Chondrocyte (in vitro differentiated cells): Measurements from ENCODE around the gene WDFY1. TPM values are rescaled to one million over a fixed set of nuclear protein-coding genes. Genes with fewer than 3 reads are reported as not detected.

ENCODE experiments used
- DNase-seq: peaks from one replicate; pipeline ENCODE4 v3.0.0; 2021; ENCODE audit warnings: mixed read lengths, low spot score
- H3K27ac Mint-ChIP-seq: one replicate; pipeline ENCODE4 v1.8.0; 2021; ENCODE audit warnings: mild to moderate bottlenecking, moderate library complexity, mixed read lengths; ENCODE audit not compliant: unreplicated experiment
- H3K27me3 Mint-ChIP-seq: 2 replicates; pipeline ENCODE4 v1.8.0; 2021; ENCODE audit warnings: low read depth, mixed read lengths
- H3K36me3 Mint-ChIP-seq: 2 replicates; pipeline ENCODE4 v1.8.0; 2021; ENCODE audit warnings: low read depth, mixed read lengths
- H3K4me1 Mint-ChIP-seq: 2 replicates; pipeline ENCODE4 v1.8.0; 2021; ENCODE audit warnings: low read depth, mild to moderate bottlenecking, mixed read lengths
- H3K4me3 Mint-ChIP-seq: one replicate; pipeline ENCODE4 v1.8.0; 2021; ENCODE audit warnings: mild to moderate bottlenecking, moderate library complexity, mixed read lengths; ENCODE audit not compliant: unreplicated experiment
- H3K9me3 Mint-ChIP-seq: 2 replicates; pipeline ENCODE4 v1.8.0; 2021; ENCODE audit warnings: low read depth, mixed read lengths
- CTCF ChIP-seq: fragments of 200-600 bp; sonication (generic); IDR thresholded peaks from 2 replicates; pipeline ENCODE4 v1.5.0; 2021; ENCODE audit warnings: antibody characterized with exemption, mild to moderate bottlenecking, moderate library complexity
- total RNA-seq: library from RNA; stranded (reverse); gene quantifications from 3 replicates; pipeline ENCODE4 v1.2.1, GENCODE V29; 2021

The WDFY1 gene
- total RNA-seq, 1 donor from 2014 or later = 61.3 TPM

GRCh38 chr2:223935459-223936125 is 9.5 kb downstream of the WDFY1 start:
- H3K36me3 Mint-ChIP-seq = no peaks in the 10 kb centered on the region
- H3K9me3 Mint-ChIP-seq = no peaks in the 10 kb centered on the region
- no peak overlapping the region for H3K27ac Mint-ChIP-seq
- no peak for TF ChIP-seq CTCF
- no peak overlapping the region for H3K4me3 Mint-ChIP-seq
- DNase-seq = no peak
- peaks cover 75% of the 10 kb centered on the region for H3K4me1 Mint-ChIP-seq
- H3K27me3 Mint-ChIP-seq = no peaks in the 10 kb centered on the region

GRCh38 chr2:223934870-223935269 is 10.3 kb downstream of the WDFY1 start:
- H3K27me3 Mint-ChIP-seq = no peaks in the 10 kb centered on the region
- H3K9me3 Mint-ChIP-seq = no peaks in the 10 kb centered on the region
- no peak overlapping the region for H3K4me3 Mint-ChIP-seq
- no peaks in the 10 kb centered on the region for H3K36me3 Mint-ChIP-seq
- no peak for DNase-seq
- H3K4me1 Mint-ChIP-seq = peaks cover 82% of the 10 kb centered on the region
- H3K27ac Mint-ChIP-seq = peak overlapping the region; percentile 60
- no peak for TF ChIP-seq CTCF

- Mint-ChIP-seq H3K27ac (peak overlapping the region; percentile 75), H3K27me3 (no peaks in the 10 kb centered on the region), H3K36me3 (no peaks in the 10 kb centered on the region), H3K9me3 (no peaks in the 10 kb centered on the region), H3K4me3 (no peak overlapping the region), H3K4me1 (peaks cover 74% of the 10 kb centered on the region)
- no peak for TF ChIP-seq CTCF
- no peak for DNase-seq
These were observed 12.0 kb downstream of the WDFY1 start for GRCh38 chr2:223932816-223933800.

GRCh38 chr2:223930103-223930976 is 14.8 kb downstream of the WDFY1 start:
- H3K27ac Mint-ChIP-seq = peak overlapping the region; percentile 5
- peaks cover 49% of the 10 kb centered on the region for H3K4me1 Mint-ChIP-seq
- no peak for DNase-seq
- peaks cover 3% of the 10 kb centered on the region for H3K36me3 Mint-ChIP-seq
- no peak overlapping the region for H3K4me3 Mint-ChIP-seq
- H3K9me3 Mint-ChIP-seq = peaks cover 12% of the 10 kb centered on the region
- TF ChIP-seq CTCF = no peak
- H3K27me3 Mint-ChIP-seq = no peaks in the 10 kb centered on the region
